NCI-H460 (cell line): ENCODE results near the gene TOP3B. TPM values are rescaled to one million over a fixed set of nuclear protein-coding genes. Genes with fewer than 3 reads are reported as not detected.

Experiments
- DNase-seq: peaks from one replicate; pipeline ENCODE4 v3.0.0-alpha.2; 2016; ENCODE audit warnings: low read depth; ENCODE audit errors: extremely low read depth
- polyA plus RNA-seq: library from polyadenylated mRNA; depleted of rRNA; stranded (reverse); fragments of >200 nt; gene quantifications from 2 replicates; pipeline ENCODE4 v1.2.3, GENCODE V29; 2014; cell fraction: nucleus; rRNA removed
- total RNA-seq: library from RNA; depleted of rRNA; stranded (reverse); fragments of >200 nt; shearing (Covaris generic); gene quantifications from 2 replicates; pipeline ENCODE4 v1.2.3, GENCODE V29; 2014; rRNA removed

TOP3B gene
- 15.5 and 20.4 TPM in 2 replicates for total RNA-seq
- polyA plus RNA-seq = 78.4 and 95.9 TPM in 2 replicates

- DNase-seq = peak; percentile 60
These were observed at the start of gene TOP3B for GRCh38 chr22:21982338-21982965. TSS of gene TOP3B (minus strand) at chr22:21982787. CDS start at chr22:21975709, 7,078 bp downstream.

DNA sequence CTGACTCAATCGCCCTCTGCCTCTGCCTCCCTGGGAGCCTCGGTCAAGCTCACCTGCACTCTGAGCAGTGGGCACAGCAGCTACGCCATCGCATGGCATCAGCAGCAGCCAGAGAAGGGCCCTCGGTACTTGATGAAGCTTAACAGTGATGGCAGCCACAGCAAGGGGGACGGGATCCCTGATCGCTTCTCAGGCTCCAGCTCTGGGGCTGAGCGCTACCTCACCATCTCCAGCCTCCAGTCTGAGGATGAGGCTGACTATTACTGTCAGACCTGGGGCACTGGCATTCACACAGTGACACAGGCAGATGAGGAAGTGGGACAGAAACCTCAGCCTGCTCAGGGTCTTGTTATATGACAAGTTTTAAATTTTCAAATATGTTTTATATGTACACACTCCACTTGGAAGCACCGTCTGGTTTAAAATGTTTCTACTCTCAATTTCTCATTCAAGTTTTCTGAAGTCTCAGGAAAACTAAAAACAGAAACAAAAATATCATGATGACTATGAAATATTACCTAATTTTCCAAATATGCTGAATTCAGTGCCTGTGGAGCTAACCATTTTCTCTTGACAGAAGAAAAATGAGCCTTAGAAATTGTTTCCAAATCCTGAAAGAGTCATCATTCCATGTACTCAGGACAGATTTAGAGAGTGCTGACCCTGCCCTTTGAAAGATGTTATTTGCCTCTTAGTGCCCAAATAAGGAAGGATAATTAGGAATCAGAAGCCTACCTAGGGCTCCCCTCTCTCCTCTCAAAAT, 48.8 kb upstream of the TOP3B start:
- no peak for DNase-seq

GRCh38 chr22:22030493-22031182, 48.1 kb upstream of the TOP3B start:
- DNase-seq = no peak

DNA sequence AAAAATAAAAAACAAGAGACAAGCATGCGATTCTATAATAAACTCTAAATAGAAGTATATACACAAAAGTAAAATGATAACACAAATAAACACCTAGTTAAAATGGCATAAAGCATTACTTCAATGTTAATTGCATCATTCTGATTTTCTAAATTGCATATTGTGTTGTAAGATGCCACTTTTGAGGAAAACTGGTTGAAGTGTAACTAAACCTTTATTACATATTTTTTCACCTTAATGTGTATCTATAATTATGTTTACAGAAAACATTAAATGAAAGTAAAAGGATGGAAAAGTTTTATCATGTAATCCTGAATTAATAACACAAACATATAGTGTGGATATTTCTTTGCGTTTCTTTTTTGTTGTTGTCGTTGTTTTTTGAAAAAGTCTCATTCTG, 45.4 kb upstream of the TOP3B start:
- DNase-seq = no peak

DNA sequence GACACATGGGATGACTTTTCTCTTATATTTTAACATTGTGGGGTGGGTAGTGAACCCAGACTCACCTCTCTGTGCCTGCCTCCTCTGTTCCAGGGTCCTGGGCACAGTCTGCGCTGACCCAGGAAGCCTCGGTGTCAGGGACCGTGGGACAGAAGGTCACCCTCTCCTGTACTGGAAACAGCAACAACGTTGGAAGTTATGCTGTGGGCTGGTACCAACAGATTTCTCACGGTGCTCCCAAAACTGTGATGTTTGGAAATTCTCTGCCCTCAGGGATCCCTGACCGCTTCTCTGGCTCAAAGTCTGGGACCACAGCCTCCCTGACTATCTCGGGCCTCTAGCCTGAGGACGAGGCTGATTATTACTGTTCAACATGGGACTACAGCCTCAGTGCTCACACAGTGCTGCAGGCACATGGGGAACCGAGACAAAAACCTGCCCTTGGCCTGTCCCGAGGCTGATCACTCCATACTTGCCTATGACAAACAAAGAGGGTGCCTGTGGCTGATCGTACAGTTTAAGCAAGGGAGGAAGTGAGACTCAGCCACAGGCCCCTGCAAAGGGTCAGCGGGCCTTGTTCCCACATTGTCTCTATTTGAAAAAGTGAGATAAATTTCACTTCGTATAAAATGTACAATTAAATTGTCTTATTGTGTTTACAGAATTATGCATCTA, 43.7 kb upstream of the TOP3B start:
- DNase-seq = no peak

DNA sequence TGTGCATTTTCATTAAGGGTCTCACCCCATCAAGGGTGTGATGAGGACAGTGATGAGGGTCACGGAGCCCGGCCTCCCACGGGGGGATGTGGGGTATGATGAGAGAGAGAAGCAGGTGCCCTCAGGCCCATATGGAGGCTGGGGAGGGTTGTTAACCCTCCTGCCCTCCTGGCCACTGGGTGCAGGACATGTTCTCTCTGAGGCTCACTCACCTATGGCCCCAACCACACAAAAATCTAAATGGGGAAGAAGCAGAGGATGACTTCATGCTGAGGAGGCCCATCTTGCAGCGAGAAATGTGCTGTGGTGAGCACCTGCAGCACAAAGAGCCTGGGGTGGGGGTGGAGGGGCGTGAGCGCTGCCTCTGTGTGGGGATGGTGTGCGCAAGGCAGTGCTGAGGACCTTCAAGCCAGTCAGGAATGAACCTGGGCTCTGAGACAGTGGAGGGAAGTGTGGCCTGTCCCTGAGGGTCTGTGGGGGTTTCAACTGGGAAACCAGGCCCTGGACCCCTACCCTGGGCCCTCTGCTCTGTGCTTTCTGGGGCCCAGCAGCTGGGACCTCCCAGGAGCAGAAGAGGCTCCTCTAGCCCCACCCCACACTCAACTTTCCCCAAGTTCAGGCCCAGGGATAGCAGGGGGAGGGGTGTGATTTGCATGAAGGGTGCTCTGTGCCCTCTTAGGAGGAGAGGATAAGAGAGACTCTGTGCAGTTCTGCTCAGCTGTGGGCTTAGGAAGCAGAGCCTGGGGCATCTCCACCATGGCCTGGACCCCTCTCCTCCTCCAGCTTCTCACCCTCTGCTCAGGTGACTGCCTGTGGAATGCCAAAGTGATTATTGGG, 43.0 kb upstream of the TOP3B start:
- DNase-seq = no peak

- DNase-seq = no peak
These were observed 41.9 kb upstream of the TOP3B start for GRCh38 chr22:22024440-22024839.

GRCh38 chr22:22023581-22024137, 41.1 kb upstream of the TOP3B start:
- DNase-seq = no peak

GRCh38 chr22:22022947-22023534, 40.5 kb upstream of the TOP3B start:
- no peak for DNase-seq

GRCh38 chr22:22022255-22022840, 39.8 kb upstream of the TOP3B start:
- no peak for DNase-seq

DNA sequence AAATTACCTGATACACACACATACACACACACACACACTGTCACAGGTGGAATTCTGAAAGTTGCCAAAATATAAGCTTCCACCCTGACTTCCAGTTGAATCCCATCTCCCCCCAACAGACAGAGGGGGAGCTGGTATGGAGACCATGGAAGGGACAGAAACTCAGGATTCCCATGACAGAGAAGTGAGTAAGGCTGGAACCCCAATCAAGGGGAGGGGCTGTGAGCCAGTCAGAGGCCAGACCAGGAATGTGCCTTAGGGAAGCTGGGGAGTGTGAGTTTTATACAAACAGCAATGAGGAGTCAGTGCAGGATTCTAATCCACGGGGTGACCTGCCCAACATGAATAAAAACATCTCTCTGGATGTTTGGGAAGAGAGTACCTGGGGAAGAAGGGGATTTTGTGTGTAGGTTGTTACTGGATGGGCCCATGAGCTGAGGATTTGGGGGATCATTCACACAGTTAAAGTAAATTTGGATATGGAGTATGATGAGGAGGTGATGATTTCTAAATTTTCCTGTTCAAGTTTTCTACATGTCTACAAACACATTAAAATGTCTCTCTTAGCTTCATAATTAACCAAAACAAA, 38.7 kb upstream of the TOP3B start:
- no peak for DNase-seq

- DNase-seq = no peak
These were observed 37.9 kb upstream of the TOP3B start for GRCh38 chr22:22020425-22020852.

- DNase-seq = no peak
These were observed 37.3 kb upstream of the TOP3B start for GRCh38 chr22:22019659-22020424.

DNA sequence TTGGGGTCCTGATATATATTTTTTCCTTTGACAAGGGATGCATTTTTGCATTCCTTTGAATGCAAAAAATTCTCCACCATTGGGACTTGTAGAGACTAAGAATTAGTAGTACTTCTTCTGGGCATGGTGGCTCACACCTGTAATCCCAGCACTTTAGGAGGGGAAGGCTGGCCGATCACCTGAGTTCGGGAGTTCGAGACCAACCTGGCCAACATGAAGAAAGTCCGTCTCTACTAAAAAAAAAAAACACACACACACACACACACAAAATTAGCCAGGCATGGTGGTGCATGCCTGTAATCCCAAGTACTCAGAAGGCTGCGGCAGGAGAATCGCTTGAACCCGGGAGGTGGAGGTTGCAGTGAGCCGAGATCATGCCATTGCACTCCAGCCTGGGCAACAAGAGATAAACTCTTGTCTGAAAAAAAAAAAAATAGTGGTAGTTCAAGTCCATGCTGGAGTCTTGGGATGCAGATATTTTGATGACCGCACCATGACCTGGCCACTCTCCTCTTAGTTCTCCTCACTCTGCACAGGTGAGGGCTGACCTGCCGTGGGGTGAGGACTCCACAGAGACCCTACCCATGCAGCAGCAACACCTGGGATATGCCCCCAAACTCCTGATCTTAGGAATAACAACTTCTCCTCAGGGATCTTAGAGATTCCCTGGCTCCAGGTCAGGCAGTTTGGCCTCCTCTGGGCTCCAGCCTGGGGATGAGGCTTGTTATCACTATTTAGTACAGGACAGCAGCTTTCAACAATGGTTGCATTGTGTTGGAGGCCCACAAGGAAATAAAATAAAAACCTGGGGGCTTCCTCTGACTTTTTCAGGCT, 36.5 kb upstream of the TOP3B start:
- DNase-seq = no peak

DNA sequence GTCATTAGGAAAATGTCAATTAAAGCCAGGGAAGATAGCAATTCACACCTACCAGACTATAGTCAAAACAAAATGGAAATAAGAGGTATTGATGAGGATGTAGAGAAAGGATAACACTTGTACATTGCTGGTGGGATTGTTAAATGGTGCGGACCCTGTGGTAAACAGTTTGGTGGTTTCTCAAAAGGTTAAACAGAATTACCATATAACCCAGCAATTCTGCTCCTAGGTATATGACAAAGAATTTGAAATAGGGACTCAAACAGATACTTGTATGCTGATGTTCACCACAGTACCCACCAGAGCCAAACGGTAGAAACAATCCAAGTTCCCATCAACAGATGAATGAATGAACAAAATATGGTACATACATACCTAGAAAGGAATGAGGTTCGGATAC, 33.0 kb upstream of the TOP3B start:
- DNase-seq = no peak

DNA sequence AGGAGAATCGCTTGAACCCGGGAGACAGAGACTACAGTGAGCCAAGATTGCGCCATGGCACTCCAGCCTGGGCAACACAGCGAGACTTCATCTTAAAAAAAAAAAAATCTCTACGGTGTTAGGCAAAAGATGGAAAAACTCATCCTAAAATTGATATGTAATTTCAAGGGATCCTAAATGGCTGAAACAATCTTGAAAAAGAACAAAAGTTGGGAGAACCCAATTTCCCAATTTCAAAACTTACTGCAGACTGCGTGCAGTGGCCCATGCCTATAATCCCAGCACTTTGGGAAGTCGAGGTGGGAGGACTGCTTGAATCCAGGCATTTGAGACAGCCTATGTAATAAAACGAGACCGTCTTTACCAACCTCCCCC, 31.7 kb upstream of the TOP3B start:
- DNase-seq = no peak
